Hematopoietic multipotent progenitor cell treated with erythropoietin and hydrocortisone succinate and interleukin-3 and kit ligand, for 17 days (in vitro differentiated cells): ENCODE measurements around the gene MCM3AP.
A peak's percentile ranks its signal among the peaks of the same experiment; 100 is the strongest.

Experiments
- DNase-seq: peaks from one replicate; pipeline ENCODE4 v3.0.0-alpha.2; 2015; ENCODE audit warnings: low spot score

Gene MCM3AP

DNA sequence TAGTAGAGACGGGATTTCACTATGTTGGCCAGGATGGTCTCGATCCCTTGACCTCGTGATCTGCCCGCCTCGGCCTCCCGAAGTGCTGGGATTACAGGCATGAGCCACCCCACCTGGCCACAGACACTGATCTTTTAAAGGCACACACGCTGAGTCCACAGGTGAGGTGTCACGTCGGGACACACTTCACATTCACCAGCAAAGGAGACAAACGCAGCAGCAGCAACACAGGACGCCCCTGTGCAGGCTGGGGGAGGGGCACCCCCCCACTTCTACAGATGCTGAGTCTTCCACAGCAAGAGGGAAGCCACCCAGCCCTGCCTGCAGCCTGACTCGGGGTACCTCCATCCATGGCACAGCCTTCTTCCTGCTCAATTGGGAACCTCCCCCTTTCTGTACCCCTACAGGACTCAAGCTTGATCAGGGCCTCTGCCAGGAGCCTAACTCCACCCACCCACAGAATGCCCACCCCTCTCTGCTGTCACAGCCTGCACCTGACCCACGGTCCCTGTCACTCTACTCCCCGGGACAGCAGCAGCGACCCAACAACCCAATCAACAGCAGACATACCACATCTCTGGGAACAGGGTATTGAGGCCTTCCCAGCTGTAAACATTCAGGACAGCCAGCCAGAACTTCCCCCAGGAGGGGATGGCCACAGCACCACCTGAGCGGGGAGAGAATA, 66.4 kb downstream of the MCM3AP start:
- no peak for DNase-seq

DNA sequence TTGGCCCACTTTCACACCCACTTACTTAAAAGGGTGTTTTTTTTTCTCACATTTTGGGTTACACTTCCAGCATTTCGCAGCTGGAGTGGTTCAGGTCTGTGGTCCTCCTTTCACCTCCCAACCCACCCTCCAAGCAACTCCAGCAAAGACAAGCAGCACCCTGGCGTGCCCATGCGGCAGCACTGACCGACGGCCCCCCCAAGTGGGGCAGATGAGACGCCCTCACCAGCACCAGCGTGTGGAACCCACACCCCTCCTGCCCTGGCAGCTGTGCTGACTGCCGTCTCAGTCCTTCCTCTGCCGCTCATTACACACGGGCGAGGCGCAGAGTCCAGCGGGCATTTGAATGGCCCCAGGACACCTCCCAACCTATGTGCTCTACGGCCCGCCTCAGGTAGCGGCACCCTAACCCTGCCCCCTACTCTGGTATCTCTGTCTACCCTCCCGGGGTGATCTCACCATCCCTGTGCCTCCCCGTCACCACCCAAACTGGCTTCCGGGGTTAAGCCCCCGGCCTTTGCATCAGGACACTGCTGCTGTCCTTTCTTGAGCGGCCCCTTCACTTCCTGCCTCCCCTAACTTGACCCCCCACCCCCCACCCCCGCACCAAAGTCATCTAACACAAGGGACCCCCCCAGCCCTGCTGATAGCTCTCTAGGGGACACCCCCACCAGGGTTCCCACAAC, 67.8 kb downstream of the MCM3AP start:
- no peak for DNase-seq

- no peak for DNase-seq
Observed at GRCh38 chr21:46216132-46216747, 69.2 kb downstream of the MCM3AP start.

DNA sequence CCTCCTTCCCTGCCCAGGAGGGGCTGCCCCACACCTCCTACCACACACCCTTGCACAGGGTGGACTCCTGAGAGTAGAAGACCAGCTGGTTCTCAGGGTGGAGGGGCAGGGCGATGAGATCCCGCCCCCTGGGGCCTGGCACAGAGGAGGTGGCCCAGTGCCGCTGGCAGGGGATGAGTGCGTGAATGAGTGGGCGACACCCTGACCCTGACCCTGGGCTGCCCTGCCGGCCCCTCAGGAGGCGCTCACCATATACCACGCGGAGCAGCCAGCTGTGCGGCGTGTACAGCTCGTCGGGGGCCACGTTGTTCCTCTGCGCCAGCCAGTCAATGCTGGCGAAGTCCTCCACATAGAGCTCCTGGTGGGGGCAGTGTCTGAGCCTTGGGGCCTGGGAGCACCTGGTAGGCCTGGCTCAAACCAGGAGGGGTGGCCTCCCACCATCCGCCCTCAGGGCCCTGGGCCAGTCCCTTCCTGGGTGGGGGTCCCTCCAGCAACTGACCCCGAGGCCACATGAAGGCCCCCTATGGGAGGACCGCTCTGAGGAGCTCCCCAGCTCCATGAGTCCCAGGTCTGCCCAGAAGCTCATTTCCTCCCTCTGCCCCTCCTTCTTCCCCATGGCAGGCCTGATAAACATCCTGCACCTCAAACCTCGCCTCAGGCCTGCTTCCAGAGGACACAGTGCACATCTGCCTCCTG, 69.8 kb downstream of the MCM3AP start:
- no peak for DNase-seq

DNA sequence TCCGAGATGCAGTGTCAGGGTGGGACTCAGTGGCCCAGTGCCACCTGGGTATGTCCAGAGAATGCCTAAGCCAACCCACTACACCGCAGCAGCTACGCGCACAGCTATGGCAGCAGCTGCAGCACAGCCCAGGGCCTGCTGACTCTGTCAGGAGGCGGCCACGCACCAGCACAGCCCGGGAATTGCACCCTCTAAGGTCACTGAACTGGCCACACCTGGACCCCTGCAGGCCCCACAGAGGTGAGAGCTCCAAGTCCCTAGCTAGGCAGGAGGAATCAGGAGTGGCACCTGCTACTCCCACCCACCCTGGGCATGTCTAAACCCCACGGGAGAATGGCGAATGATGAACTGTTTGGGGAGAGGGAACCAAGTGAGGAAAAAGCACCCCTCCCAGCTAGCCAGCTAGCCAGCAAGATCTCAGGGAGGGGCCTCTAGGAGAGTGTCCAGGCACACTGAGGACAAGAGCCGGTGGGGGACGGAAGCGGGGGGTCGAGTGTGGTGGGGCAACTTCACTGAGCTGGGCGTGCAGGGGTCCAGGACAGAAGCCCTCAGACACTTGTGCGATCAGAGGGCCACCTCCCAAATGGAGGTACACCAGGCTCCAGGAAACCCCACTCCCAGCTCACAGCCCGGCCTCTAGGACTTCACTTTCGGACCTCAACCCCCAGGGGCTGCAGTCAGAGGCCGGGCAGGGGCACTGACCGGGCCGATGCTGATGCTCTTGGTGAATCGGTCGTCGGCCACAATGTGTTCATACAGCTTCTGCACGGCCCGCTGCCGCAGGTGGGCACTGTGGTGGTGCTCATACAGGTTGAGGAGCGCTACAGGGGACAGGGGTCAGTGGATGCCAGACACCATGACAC, 70.7 kb downstream of the MCM3AP start:
- no peak for DNase-seq

- DNase-seq = no peak
Observed at GRCh38 chr21:46213620-46214286, 71.7 kb downstream of the MCM3AP start.

DNA sequence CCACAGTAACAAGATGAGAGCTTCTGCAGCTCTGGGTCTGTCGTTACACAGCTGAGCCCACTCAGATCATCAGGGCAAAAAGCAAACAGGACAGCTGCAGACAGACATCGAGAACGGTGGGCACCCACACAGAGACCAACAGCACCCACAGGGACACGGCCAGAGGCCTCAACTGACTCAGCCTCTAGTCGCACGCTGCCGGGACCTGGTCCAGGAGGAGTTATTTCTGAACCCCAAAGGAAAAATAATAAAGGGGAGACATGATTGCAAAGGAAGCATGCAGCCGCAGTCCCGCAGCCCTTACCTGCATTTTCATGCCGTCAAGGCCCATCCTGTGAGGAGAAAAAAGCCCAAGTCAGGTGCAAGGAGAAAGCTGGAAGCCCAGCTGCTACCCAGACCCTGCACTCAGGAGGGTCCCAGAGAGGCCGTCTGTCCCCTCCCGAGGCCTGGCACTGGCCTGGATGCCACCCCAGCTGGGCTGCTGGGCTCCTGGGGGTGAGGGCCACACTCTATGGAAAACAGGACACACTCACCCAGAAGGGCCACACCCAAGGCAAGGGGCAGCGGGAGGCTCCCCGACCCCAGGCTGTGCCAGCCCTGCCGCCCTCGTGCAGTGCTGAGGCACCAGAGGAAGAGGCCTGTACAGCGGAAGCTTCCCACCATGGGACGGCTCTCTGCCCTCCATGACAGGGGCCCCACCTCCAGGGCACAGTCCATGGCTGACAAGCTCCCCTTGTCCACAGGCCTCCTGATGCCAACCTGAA, 72.5 kb downstream of the MCM3AP start:
- no peak for DNase-seq

- DNase-seq = peak; percentile 19
Observed at GRCh38 chr21:46211786-46212720, 73.4 kb downstream of the MCM3AP start.

DNA sequence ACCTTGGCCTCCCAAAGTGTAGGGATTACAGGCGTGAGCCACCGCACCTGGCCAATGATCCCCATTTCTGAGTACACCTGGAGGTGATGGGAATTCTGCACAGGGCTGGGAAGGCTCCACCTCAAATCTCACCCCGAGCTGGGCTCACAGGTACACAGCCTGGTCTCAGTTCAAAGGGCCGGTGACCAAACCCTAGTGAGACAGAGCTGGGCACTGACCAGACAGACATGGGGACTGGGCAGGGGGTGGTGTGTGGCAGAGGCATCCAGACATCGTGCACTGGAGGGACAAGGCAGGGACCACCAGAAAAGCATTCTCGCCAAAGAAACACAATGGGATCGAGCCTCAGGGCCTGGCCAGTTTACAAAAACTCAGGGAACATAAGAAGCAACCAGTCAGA, 74.0 kb downstream of the MCM3AP start:
- DNase-seq = no peak

- DNase-seq = no peak
Observed at GRCh38 chr21:46210378-46211136, 74.9 kb downstream of the MCM3AP start.

DNA sequence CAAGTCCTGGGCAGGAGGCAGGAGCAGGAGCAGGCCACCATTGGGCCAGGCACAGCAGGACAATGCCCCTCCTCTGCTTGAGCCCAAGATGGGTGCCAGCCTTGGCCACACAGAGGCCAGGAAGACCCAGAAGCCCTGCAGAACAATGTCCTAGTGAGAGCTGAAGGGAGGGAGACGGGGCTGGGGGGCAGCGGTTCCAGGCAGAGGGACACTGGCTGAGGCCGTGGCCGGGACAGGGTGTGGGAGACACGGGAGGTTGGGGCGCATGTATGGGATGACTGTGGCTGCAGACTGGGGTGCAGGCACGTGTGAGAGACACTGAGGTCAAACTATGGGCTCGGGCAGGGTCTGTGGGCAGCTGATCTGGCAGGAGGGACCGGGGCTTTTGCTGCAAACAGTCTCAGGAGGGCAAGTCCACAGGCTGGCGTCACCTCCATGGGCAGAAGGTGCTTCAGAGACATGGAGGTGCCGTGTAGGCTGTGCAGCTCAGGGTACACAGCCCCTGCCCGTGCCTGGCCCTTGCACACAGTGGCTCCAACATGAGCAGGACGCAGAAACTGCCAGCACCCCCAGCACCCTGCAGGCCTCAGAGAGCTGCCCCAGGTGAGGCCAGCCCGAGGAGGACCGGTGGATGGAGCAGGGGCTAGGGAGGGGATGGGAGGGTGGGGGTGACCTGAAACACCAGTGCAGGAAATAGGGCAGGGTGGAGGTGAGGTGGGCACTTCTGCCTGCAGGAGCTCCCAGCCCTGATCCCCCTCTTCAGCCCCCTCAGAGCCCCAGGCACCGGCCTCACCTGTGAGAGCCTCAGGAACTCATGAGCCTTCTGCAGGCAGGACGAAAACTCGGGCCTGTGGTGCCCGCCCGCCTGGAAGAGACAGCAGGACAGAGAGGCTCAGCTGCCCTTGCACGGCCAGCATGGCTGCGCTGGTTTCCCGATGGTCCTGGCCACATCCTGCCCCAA, 76.4 kb downstream of the MCM3AP start:
- no peak for DNase-seq

DNA sequence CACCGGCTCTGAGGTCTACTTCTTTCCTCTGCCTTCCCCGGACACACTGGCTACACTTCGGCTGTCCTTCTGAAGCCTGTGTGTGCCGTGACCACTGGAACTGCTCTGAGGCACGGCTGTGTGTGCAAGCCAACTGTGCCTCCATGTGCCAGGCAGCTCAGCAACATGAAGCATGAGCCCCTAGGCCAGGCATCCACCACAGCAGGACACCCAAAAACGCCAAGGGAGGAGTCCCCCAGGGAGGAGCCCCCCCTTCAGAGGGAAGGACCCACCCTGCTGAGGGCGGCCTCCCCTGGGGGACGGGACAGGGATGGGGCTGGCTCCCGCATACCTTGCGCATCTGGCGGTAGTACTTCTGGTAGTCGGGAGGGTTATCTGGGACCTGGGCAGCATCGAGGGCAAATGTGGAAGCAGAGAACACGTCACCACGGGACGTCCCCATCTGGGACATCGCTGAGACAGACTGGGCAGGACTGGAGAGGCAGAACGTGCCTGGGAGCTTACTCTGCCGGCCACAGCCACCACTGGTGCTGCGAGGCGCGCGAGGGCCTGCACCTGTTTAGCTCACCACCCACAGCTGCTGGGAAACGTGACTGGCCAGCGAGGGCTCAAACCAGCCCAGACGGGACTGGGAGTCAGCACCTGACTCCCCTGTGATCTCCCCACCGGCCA, 77.4 kb downstream of the MCM3AP start:
- no peak for DNase-seq

DNA sequence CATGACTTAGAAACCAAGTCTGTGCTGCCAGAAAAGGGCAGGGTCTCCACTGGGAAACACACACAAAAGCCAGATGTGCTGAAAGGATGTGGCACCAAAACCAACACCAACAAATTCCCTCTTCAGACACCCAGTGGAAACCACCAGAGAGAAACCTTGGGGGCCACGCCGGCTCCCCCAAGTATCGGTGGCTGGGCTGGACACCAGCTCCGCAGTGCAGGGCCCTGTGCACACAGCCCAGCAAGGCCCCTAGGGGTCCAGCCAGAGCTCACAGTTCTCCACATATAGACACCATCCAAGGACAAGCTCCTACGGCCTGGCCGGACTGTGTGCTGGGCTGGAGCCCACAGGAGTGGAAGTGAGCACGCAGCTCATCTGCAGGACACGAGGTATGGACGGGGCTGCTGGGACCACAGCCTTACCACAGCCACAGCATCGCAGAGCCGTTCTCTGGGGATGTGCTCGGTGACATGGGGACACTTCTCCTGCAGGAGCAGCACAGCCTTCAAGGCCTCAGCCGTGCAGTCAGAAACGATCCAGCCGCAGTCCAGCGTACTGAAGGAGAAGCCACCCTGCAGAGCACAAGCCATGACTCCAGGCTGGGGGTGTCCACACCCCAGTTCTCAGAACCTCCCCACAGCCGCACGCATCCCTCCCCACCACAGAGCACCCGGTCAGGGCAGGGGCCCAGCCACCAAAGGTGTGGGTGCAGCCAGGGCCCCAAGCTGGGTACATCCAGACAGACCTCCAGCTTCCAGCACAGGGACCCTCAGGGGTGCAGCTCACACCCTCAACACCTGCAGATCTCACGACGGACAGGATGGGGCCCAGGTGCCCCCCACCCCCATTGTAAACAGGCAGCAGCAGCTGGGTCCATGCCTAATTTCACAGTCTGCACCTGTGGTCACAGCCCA, 78.1 kb downstream of the MCM3AP start:
- no peak for DNase-seq

- DNase-seq = no peak
Observed at GRCh38 chr21:46206163-46207005, 79.0 kb downstream of the MCM3AP start.

DNA sequence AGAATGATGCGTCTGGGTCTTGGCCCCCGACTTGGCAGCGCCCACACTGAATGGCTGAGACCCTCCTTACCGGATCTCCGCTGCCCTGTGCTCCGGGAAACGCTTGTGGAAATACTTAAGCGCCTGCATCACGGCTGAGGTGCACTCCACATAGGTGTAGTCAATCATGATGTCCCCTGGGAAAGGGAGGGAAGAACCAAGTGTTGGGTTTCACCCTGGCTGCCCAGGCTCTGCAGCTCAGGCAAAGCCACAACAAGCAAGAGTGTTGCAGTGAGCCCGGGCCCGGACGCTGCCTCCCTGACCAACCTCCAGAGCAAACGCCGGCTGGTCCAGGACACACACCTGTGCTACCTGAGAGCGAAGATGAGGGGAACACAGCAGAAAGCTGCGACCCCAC, 79.6 kb downstream of the MCM3AP start:
- DNase-seq = no peak
